GM18907 (cell line): ENCODE measurements around the gene RBM23.
"Not testable (repeated sequence)": the region's sequence is repeated elsewhere in the genome, so short reads cannot be mapped to it uniquely, and the experiment has no call there.

Experiments used
- ATAC-seq: cut with Tn5 transposase; IDR thresholded peaks from one replicate; pipeline ENCODE4 v1.9.1; 2021; ENCODE audit warnings: mild to moderate bottlenecking, moderate library complexity; ENCODE audit not compliant: unreplicated experiment

Gene RBM23

GRCh38 chr14:22918804-22919600, at the start of gene RBM23:
Gene RBM23, minus strand, starts transcription at chr14:22919149.
- ATAC-seq: peak; percentile 91

GRCh38 chr14:22966783-22967269, 47.9 kb upstream of the RBM23 start:
- no peak for ATAC-seq

- not testable (repeated sequence) for ATAC-seq
Observed at GRCh38 chr14:22965916-22966782, 47.2 kb upstream of the RBM23 start.

GRCh38 chr14:22962061-22962676, 43.2 kb upstream of the RBM23 start:
- no peak for ATAC-seq

- ATAC-seq: no peak
Observed at GRCh38 chr14:22955702-22956569, 37.0 kb upstream of the RBM23 start.

- ATAC-seq: no peak
Observed at GRCh38 chr14:22952418-22952817, 33.5 kb upstream of the RBM23 start.

- not testable (repeated sequence) for ATAC-seq
Observed at GRCh38 chr14:22951795-22952194, 32.8 kb upstream of the RBM23 start.

- no peak for ATAC-seq
Observed at GRCh38 chr14:22945642-22946041, 26.7 kb upstream of the RBM23 start.

GRCh38 chr14:22939684-22940083, 20.7 kb upstream of the RBM23 start:
- no peak for ATAC-seq

- ATAC-seq: no peak
Observed at GRCh38 chr14:22935156-22935555, 16.2 kb upstream of the RBM23 start.

GRCh38 chr14:22932146-22932545, 13.2 kb upstream of the RBM23 start:
- ATAC-seq: no peak

GRCh38 chr14:22929961-22930364, 11.0 kb upstream of the RBM23 start:
- peak; percentile 1 for ATAC-seq

GRCh38 chr14:22929104-22929960, 10.4 kb upstream of the RBM23 start, which contains the start of gene PRMT5:
Gene PRMT5, minus strand, starts transcription at chr14:22929376. Its CDS starts 15 bp downstream, at chr14:22929361.
- ATAC-seq: peak; percentile 91

- ATAC-seq: no peak
Observed at GRCh38 chr14:22928237-22929103, 9.5 kb upstream of the RBM23 start.

GRCh38 chr14:22926316-22926715, 7.4 kb upstream of the RBM23 start:
- ATAC-seq: no peak

GRCh38 chr14:22925513-22925912, 6.6 kb upstream of the RBM23 start:
- no peak for ATAC-seq

GRCh38 chr14:22923746-22924145, 4.8 kb upstream of the RBM23 start:
- no peak for ATAC-seq

GRCh38 chr14:22922294-22922693, 3.3 kb upstream of the RBM23 start:
- ATAC-seq: no peak
